DND-41 (cell line): ENCODE results near the gene SCMH1.

ENCODE experiments used
- CTCF ChIP-seq: IDR thresholded peaks from 2 replicates; pipeline ENCODE4 v1.5.1; 2012; ENCODE audit warnings: borderline replicate concordance, low read length, moderate library complexity, mild to moderate bottlenecking; ENCODE audit not compliant: poor library complexity, severe bottlenecking; ENCODE audit errors: extremely low read depth
- EZH2 ChIP-seq: IDR thresholded peaks from 3 replicates; pipeline ENCODE4 v1.6.1; 2012; ENCODE audit warnings: borderline replicate concordance, low read depth, mild to moderate bottlenecking, moderate library complexity, low read length, inconsistent platforms; ENCODE audit not compliant: severe bottlenecking

GRCh38 chr1:41073971-41074370, 168.1 kb downstream of the SCMH1 start:
- TF ChIP-seq CTCF, result no peak
- TF ChIP-seq EZH2, result no peak
